ENCODE results near the gene TENM3.

The TENM3 gene

DNA sequence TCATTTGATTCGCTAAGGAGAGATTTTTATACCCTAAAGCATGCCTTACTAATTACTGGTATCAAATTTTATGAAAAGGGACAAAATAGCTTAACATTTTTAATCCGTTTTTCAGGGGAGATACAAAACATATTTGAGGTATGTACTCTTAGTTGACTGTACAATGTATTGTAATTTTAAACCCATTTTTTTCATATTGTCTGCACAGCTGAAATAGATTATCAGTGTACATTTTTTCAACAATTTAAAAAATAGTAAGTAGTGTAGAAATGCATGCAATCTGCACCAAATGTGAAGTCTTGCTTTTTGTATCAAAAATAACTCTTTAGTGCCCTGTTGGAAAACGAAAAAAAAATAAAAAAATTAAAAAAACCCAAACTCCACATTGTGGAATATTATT, 82.2 kb downstream of the TENM3 start:
- TF ChIP-seq, protein P1, sequence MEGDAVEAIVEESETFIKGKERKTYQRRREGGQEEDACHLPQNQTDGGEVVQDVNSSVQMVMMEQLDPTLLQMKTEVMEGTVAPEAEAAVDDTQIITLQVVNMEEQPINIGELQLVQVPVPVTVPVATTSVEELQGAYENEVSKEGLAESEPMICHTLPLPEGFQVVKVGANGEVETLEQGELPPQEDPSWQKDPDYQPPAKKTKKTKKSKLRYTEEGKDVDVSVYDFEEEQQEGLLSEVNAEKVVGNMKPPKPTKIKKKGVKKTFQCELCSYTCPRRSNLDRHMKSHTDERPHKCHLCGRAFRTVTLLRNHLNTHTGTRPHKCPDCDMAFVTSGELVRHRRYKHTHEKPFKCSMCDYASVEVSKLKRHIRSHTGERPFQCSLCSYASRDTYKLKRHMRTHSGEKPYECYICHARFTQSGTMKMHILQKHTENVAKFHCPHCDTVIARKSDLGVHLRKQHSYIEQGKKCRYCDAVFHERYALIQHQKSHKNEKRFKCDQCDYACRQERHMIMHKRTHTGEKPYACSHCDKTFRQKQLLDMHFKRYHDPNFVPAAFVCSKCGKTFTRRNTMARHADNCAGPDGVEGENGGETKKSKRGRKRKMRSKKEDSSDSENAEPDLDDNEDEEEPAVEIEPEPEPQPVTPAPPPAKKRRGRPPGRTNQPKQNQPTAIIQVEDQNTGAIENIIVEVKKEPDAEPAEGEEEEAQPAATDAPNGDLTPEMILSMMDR (IDR thresholded peaks at IDR 0.05; ENCODE audit: low read depth, low read length) = no peak
- no peak overlapping the region for H3K4me3 ChIP-seq (ENCODE audit: low read depth, low read length)

DNA sequence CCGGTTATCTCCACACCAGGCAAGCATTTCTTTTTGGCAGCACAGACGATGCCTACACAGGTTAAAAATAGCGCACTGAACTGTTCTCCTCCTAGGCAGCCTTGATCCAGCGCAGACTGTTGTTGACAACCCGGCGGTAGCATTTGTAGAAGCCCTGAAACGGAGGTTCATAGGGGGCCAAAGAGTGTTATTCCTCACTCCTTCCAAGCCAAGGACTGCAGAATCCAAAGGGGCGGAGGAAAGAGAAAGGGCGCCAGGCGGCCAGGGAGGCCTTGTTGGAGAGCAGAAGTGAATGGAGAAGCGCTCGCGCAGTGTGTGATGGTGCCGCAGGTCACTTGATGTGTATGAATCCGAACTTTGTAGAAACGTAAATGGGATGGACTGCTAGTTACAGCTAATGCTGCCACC, 82.7 kb downstream of the TENM3 start:
- TF ChIP-seq, protein P1 (IDR thresholded peaks at IDR 0.05; ENCODE audit: low read depth, low read length) = no peak
- H3K4me3 ChIP-seq (ENCODE audit: low read depth, low read length) = no peak overlapping the region

DNA sequence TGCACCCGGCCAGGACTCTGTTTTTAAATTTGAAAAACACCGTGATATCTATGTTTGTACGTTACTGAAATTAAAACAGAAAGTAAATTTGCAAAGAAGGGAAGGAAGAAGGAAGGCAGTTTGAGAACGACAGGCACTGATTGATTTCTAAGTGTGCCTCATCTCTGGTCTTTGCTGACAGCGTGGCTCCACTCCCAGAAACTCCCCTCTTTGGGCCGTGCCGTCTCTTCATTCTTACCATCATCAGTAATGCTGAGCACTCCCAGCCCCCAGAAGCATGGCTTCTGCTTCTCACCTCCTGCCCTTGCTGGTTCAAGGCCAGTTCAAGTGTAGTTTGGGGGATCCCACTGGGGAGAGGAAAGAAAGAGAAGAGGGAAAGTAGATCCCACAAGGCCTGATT, 85.3 kb downstream of the TENM3 start:
- TF ChIP-seq, protein P1 (IDR thresholded peaks at IDR 0.05; ENCODE audit: low read depth, low read length) = no peak
- H3K4me3 ChIP-seq (ENCODE audit: low read depth, low read length) = no peak overlapping the region

DNA sequence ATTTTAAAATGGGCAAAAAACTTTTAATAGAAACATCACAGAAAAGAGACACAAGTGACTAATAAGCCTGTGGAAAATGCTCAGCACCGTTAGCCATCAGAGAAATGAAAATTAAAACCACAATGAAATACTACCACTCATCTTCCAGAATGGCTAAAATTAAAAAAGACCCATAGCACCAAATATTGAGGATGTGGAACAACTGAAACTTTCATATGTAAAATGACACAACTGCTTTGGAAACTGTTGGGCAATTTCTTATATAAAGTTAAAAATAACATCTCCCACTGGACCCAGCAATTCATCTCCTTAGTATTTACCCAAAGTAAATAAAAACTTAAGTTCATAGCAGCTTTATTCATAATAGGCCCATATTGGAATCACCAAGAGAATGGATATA, 94.2 kb downstream of the TENM3 start:
- H3K4me3 ChIP-seq (ENCODE audit: low read depth, low read length) = no peak overlapping the region
- TF ChIP-seq, protein P1 (IDR thresholded peaks at IDR 0.05; ENCODE audit: low read depth, low read length) = no peak

DNA sequence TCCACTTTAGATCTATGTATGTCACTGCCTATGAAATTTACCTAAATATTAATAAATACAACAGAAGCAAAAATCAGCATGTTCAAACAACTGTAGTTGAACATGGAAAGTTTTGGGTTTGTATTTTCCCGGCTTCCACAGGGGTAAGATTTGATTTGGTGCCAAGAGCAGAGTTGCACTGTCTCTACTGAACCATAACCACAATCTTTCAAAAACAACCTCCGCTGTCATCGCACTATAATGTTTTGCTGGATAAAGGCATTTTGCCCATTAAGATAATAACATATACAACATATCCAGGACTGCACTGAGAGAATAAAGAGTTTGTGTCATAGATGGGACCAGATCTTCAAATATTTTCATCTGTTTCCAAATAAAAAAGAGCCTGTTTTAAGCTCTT, 94.9 kb downstream of the TENM3 start:
- H3K4me3 ChIP-seq (ENCODE audit: low read depth, low read length) = no peak overlapping the region
- TF ChIP-seq, protein P1 (IDR thresholded peaks at IDR 0.05; ENCODE audit: low read depth, low read length) = no peak

DNA sequence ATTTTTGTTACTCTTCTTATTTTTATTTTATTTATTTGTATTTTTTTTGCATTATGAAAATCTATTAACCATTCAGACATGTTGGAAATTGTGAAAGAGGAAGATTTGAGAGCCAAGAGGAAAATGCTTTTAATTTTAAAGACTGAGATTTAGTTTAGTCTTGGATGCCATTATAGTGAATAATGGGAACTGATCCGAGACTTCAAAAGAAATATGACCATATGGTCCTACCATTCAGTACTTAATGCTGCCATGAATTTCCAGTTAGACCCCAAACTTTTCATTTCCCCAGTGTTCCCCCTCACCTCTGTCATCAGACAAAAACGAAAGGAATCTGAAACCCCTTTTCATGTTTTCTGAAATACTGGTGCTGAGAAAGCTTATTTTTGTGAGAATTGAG, 95.5 kb downstream of the TENM3 start:
- no peak overlapping the region for H3K4me3 ChIP-seq (ENCODE audit: low read depth, low read length)
- TF ChIP-seq, protein P1 (IDR thresholded peaks at IDR 0.05; ENCODE audit: low read depth, low read length) = no peak

DNA sequence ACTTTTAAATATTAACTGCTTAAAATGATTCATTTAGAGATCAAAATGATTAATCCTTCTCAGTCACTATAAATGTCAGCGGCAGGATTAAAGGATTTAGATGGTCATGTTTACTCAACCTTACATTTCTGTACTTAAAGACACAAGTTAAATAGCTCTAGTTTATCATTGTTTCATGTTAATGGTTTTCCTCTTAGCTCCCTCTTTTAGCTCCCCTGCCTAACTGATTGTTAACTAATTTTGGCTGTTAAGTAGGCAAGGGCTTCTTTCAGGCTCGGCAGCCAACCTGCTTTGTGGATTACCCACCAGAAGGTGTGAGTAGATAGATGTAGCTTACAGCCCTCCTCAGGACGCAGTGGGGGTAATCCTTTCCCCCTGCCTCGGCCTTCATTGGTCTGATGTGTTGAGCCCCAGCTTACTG, 96.0 kb downstream of the TENM3 start:
- no peak overlapping the region for H3K4me3 ChIP-seq (ENCODE audit: low read depth, low read length)
- TF ChIP-seq, protein P1 (IDR thresholded peaks at IDR 0.05; ENCODE audit: low read depth, low read length) = no peak
